Measurements from ENCODE around the gene ZBTB12.
"Not testable (repeated sequence)": the region's sequence is repeated elsewhere in the genome, so short reads cannot be mapped to it uniquely, and the experiment has no call there.

The ZBTB12 gene

GRCh38 chr6:31919624-31920303, 17.9 kb upstream of the ZBTB12 start:
- Histone ChIP-seq H3K36me3 (ENCODE audit: insufficient read depth, low read length) (no peaks in the 10 kb centered on the region), H3K4me2 (ENCODE audit: low read length) (no peak overlapping the region), H3K9me3 (replicated peaks; ENCODE audit: low read length) (no peaks in the 10 kb centered on the region), H3K4me3 (ENCODE audit: low read length) (no peak overlapping the region), H3K9ac (ENCODE audit: low read depth, low read length) (no peak overlapping the region), H3K27me3 (ENCODE audit: control insufficient read depth, insufficient read depth, low read length) (no peaks in the 10 kb centered on the region), H3K4me1 (ENCODE audit: control insufficient read depth, insufficient read depth, low read length) (peaks cover 4% of the 10 kb centered on the region)

GRCh38 chr6:31918069-31918720, 16.3 kb upstream of the ZBTB12 start:
- H3K4me1 ChIP-seq (ENCODE audit: control insufficient read depth, insufficient read depth, low read length): peaks cover 4% of the 10 kb centered on the region
- H3K4me2 ChIP-seq (ENCODE audit: low read length): no peak overlapping the region
- no peak overlapping the region for H3K4me3 ChIP-seq (ENCODE audit: low read length)
- no peaks in the 10 kb centered on the region for H3K9me3 ChIP-seq (replicated peaks; ENCODE audit: low read length)
- H3K27me3 ChIP-seq (ENCODE audit: control insufficient read depth, insufficient read depth, low read length): no peaks in the 10 kb centered on the region
- H3K36me3 ChIP-seq (ENCODE audit: insufficient read depth, low read length): no peaks in the 10 kb centered on the region
- H3K9ac ChIP-seq (ENCODE audit: low read depth, low read length): no peak overlapping the region

GRCh38 chr6:31915756-31916155, 13.9 kb upstream of the ZBTB12 start:
- peaks cover 11% of the 10 kb centered on the region for H3K4me1 ChIP-seq (ENCODE audit: control insufficient read depth, insufficient read depth, low read length)
- no peaks in the 10 kb centered on the region for H3K36me3 ChIP-seq (ENCODE audit: insufficient read depth, low read length)
- H3K27me3 ChIP-seq (ENCODE audit: control insufficient read depth, insufficient read depth, low read length): no peaks in the 10 kb centered on the region
- no peaks in the 10 kb centered on the region for H3K9me3 ChIP-seq (replicated peaks; ENCODE audit: low read length)
- no peak overlapping the region for H3K4me3 ChIP-seq (ENCODE audit: low read length)
- H3K9ac ChIP-seq (ENCODE audit: low read depth, low read length): no peak overlapping the region
- no peak overlapping the region for H3K4me2 ChIP-seq (ENCODE audit: low read length)

- H3K27me3 ChIP-seq (ENCODE audit: control insufficient read depth, insufficient read depth, low read length): no peaks in the 10 kb centered on the region
- peaks cover 9% of the 10 kb centered on the region for H3K4me1 ChIP-seq (ENCODE audit: control insufficient read depth, insufficient read depth, low read length)
- H3K36me3 ChIP-seq (ENCODE audit: insufficient read depth, low read length): no peaks in the 10 kb centered on the region
- no peak overlapping the region for H3K9ac ChIP-seq (ENCODE audit: low read depth, low read length)
- H3K4me2 ChIP-seq (ENCODE audit: low read length): no peak overlapping the region
- H3K4me3 ChIP-seq (ENCODE audit: low read length): no peak overlapping the region
- H3K9me3 ChIP-seq (replicated peaks; ENCODE audit: low read length): no peaks in the 10 kb centered on the region
These were observed 13.5 kb upstream of the ZBTB12 start for GRCh38 chr6:31915351-31915750.

- Histone ChIP-seq H3K9ac (ENCODE audit: low read depth, low read length) (no peak overlapping the region), H3K4me1 (ENCODE audit: control insufficient read depth, insufficient read depth, low read length) (peaks cover 35% of the 10 kb centered on the region), H3K9me3 (replicated peaks; ENCODE audit: low read length) (no peaks in the 10 kb centered on the region), H3K36me3 (ENCODE audit: insufficient read depth, low read length) (no peaks in the 10 kb centered on the region), H3K4me2 (ENCODE audit: low read length) (no peak overlapping the region), H3K4me3 (ENCODE audit: low read length) (no peak overlapping the region), H3K27me3 (ENCODE audit: control insufficient read depth, insufficient read depth, low read length) (no peaks in the 10 kb centered on the region)
These were observed 10.1 kb upstream of the ZBTB12 start for GRCh38 chr6:31911826-31912585.

- not testable (repeated sequence) for H3K27me3 ChIP-seq (ENCODE audit: control insufficient read depth, insufficient read depth, low read length); H3K36me3 ChIP-seq (ENCODE audit: insufficient read depth, low read length); H3K4me2 ChIP-seq (ENCODE audit: low read length); H3K4me3 ChIP-seq (ENCODE audit: low read length); H3K9me3 ChIP-seq (replicated peaks; ENCODE audit: low read length); H3K9ac ChIP-seq (ENCODE audit: low read depth, low read length)
- H3K4me1 ChIP-seq (ENCODE audit: control insufficient read depth, insufficient read depth, low read length): peaks cover 35% of the 10 kb centered on the region
These were observed 7.4 kb upstream of the ZBTB12 start for GRCh38 chr6:31909298-31909697.

- Histone ChIP-seq H3K9ac (ENCODE audit: low read depth, low read length) (no peak overlapping the region), H3K4me2 (ENCODE audit: low read length) (no peak overlapping the region), H3K9me3 (replicated peaks; ENCODE audit: low read length) (no peaks in the 10 kb centered on the region), H3K4me3 (ENCODE audit: low read length) (no peak overlapping the region), H3K27me3 (ENCODE audit: control insufficient read depth, insufficient read depth, low read length) (peaks cover 5% of the 10 kb centered on the region), H3K36me3 (ENCODE audit: insufficient read depth, low read length) (no peaks in the 10 kb centered on the region), H3K4me1 (ENCODE audit: control insufficient read depth, insufficient read depth, low read length) (peaks cover 35% of the 10 kb centered on the region)
These were observed 6.9 kb upstream of the ZBTB12 start for GRCh38 chr6:31908791-31909190.

GRCh38 chr6:31908255-31908654, 6.4 kb upstream of the ZBTB12 start:
- H3K36me3 ChIP-seq (ENCODE audit: insufficient read depth, low read length); H3K9me3 ChIP-seq (replicated peaks; ENCODE audit: low read length); H3K4me3 ChIP-seq (ENCODE audit: low read length); H3K27me3 ChIP-seq (ENCODE audit: control insufficient read depth, insufficient read depth, low read length); H3K9ac ChIP-seq (ENCODE audit: low read depth, low read length); H3K4me2 ChIP-seq (ENCODE audit: low read length): not testable (repeated sequence)
- peaks cover 35% of the 10 kb centered on the region for H3K4me1 ChIP-seq (ENCODE audit: control insufficient read depth, insufficient read depth, low read length)

- Histone ChIP-seq H3K9ac (ENCODE audit: low read depth, low read length) (no peak overlapping the region), H3K4me3 (ENCODE audit: low read length) (no peak overlapping the region)
These were observed 5.4 kb upstream of the ZBTB12 start for GRCh38 chr6:31907158-31907813.

GRCh38 chr6:31906727-31907126, 4.8 kb upstream of the ZBTB12 start:
- H3K9ac ChIP-seq (ENCODE audit: low read depth, low read length); H3K4me2 ChIP-seq (ENCODE audit: low read length); H3K36me3 ChIP-seq (ENCODE audit: insufficient read depth, low read length); H3K4me3 ChIP-seq (ENCODE audit: low read length); H3K9me3 ChIP-seq (replicated peaks; ENCODE audit: low read length); H3K27me3 ChIP-seq (ENCODE audit: control insufficient read depth, insufficient read depth, low read length): not testable (repeated sequence)
- H3K4me1 ChIP-seq (ENCODE audit: control insufficient read depth, insufficient read depth, low read length): peaks cover 38% of the 10 kb centered on the region

More at GRCh38 chr6:31907158-31907813, 5.4 kb upstream of the ZBTB12 start:
- H3K9me3 ChIP-seq (replicated peaks; ENCODE audit: low read length): no peaks in the 10 kb centered on the region
- H3K4me1 ChIP-seq (ENCODE audit: control insufficient read depth, insufficient read depth, low read length): peaks cover 42% of the 10 kb centered on the region
- peaks cover 5% of the 10 kb centered on the region for H3K27me3 ChIP-seq (ENCODE audit: control insufficient read depth, insufficient read depth, low read length)
- H3K4me2 ChIP-seq (ENCODE audit: low read length): no peak overlapping the region
- H3K36me3 ChIP-seq (ENCODE audit: insufficient read depth, low read length): no peaks in the 10 kb centered on the region

GRCh38 chr6:31906122-31906521, 4.2 kb upstream of the ZBTB12 start:
- Histone ChIP-seq H3K36me3 (ENCODE audit: insufficient read depth, low read length) (no peaks in the 10 kb centered on the region), H3K9me3 (replicated peaks; ENCODE audit: low read length) (no peaks in the 10 kb centered on the region), H3K4me2 (ENCODE audit: low read length) (no peak overlapping the region), H3K4me3 (ENCODE audit: low read length) (no peak overlapping the region), H3K27me3 (ENCODE audit: control insufficient read depth, insufficient read depth, low read length) (peaks cover 5% of the 10 kb centered on the region), H3K9ac (ENCODE audit: low read depth, low read length) (no peak overlapping the region), H3K4me1 (ENCODE audit: control insufficient read depth, insufficient read depth, low read length) (peaks cover 38% of the 10 kb centered on the region)
